Lower leg skin (tissue), 4 donors: ENCODE results near the gene CASK. TPM values are rescaled to one million over a fixed set of nuclear protein-coding genes. Genes with fewer than 3 reads are reported as not detected.

Source experiments
- DNase-seq, 2 donors: peaks; one replicate each; pipeline ENCODE4 v3.0.0-alpha.2; 2019; ENCODE audit warnings: low spot score in 2 of 2
- H3K4me3 ChIP-seq: fragments of 200-600 bp; sonication (generic); 2 replicates; pipeline ENCODE4 v1.5.1; 2017; ENCODE audit warnings: mild to moderate bottlenecking, low read depth; ENCODE audit not compliant: poor library complexity, severe bottlenecking
- CTCF ChIP-seq, 3 donors: fragments of 450-650 bp; IDR thresholded peaks; one replicate each; pipeline ENCODE4 v1.5.1; 2016; ENCODE audit warnings: antibody characterized with exemption in 3 of 3, mild to moderate bottlenecking in 3 of 3, moderate library complexity in 2 of 3
- POLR2A ChIP-seq, 2 donors: fragments of 450-650 bp; IDR thresholded peaks; one replicate each; pipeline ENCODE4 v1.6.1; 2016 to 2017; ENCODE audit warnings: antibody characterized with exemption in 2 of 2, mild to moderate bottlenecking in 1 of 2, moderate library complexity in 1 of 2
- WGBS, 2 donors: methylation state at CpG; one replicate each; pipeline ENCODE4 v1.1.5; 2018; 5-methylcytosine and 5-hydroxymethylcytosine counted together
- intact Hi-C: fragments of 100-400 bp; cut with DNase I; formaldehyde crosslinking; loops from one replicate; pipeline ENCODE4 v1.15.0; 2023; ENCODE audit warnings: low total_unique reads
- total RNA-seq, 4 donors: library from RNA; depleted of rRNA; stranded (reverse); fragments of >200 nt; gene quantifications; one replicate each; pipeline ENCODE4 v1.1.0, GENCODE V29; 2016

The CASK gene
- total RNA-seq, 4 donors from 2014 or later: 22.7 to 43.2 (median 26.8) TPM

GRCh38 chrX:41475191-41475590 lies 448.2 kb downstream of the CASK start:
- no peak overlapping the region for H3K4me3 ChIP-seq
- TF ChIP-seq POLR2A (IDR thresholded peaks at IDR 0.05) (no peak), CTCF (IDR thresholded peaks at IDR 0.05) (no peak)
- DNase-seq: no peak
- intact Hi-C loops: no loop called here
- 64 to 76% methylated on average over 6 of the region's 6 CpGs for WGBS, 2 donors

GRCh38 chrX:41474726-41475100 lies 448.6 kb downstream of the CASK start:
- intact Hi-C loops: no loop called here
- H3K4me3 ChIP-seq: no peak overlapping the region
- TF ChIP-seq POLR2A (IDR thresholded peaks at IDR 0.05) (no peak), CTCF (IDR thresholded peaks at IDR 0.05) (no peak)
- WGBS, 2 donors: 82 to 88% methylated on average over 13 to 16 of the region's 16 CpGs
- DNase-seq: no peak

- peak in 1 of 2 donors; percentile 78 for DNase-seq
- H3K4me3 ChIP-seq: no peak overlapping the region
- TF ChIP-seq CTCF (IDR thresholded peaks at IDR 0.05): no peak
- TF ChIP-seq POLR2A (IDR thresholded peaks at IDR 0.05): no peak
- intact Hi-C loops: no loop called here
- 94% methylated on average over 40 to 90 of the region's 91 CpGs for WGBS, 2 donors
Measured at GRCh38 chrX:41473936-41474725, 449.2 kb downstream of the CASK start.

GRCh38 chrX:41472231-41472815 lies 451.0 kb downstream of the CASK start:
- 95 to 98% methylated on average over 10 to 32 of the region's 32 CpGs for WGBS, 2 donors
- DNase-seq: no peak
- intact Hi-C loops: no loop called here
- no peak for TF ChIP-seq POLR2A (IDR thresholded peaks at IDR 0.05)
- no peak for TF ChIP-seq CTCF (IDR thresholded peaks at IDR 0.05)
- H3K4me3 ChIP-seq: no peak overlapping the region

DNA sequence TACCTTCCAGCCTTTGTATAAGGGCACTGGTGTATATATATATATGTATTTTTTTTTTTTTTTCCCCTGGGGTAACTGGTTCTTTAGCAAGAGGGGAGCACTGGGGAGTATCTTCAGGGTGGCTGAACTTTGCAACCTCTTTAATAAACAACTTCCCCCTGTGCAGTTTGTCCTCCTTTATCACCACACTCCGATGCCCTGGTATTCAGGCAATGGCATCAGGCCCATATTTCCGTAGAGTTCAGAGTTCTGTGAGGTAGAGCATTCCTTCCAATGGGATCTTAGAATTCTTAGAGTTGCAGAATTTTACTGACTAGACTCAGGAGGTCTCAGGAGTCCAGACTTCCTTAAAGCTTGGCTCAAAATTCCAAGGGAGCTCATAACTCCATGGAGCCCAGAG lies 451.6 kb downstream of the CASK start:
- intact Hi-C loops: no loop called here
- TF ChIP-seq CTCF (IDR thresholded peaks at IDR 0.05) (no peak), POLR2A (IDR thresholded peaks at IDR 0.05) (no peak)
- WGBS, 2 donors: 45 to 52% methylated on average over 2 of the region's 2 CpGs
- H3K4me3 ChIP-seq: no peak overlapping the region
- no peak for DNase-seq
